ENCODE data around the gene CCDC40. TPM values are rescaled to one million over a fixed set of nuclear protein-coding genes. Genes with fewer than 3 reads are reported as not detected.

Gene CCDC40
- total RNA-seq, 2 donors from 2014 or later, result 2.9 to 13.5 TPM

DNA sequence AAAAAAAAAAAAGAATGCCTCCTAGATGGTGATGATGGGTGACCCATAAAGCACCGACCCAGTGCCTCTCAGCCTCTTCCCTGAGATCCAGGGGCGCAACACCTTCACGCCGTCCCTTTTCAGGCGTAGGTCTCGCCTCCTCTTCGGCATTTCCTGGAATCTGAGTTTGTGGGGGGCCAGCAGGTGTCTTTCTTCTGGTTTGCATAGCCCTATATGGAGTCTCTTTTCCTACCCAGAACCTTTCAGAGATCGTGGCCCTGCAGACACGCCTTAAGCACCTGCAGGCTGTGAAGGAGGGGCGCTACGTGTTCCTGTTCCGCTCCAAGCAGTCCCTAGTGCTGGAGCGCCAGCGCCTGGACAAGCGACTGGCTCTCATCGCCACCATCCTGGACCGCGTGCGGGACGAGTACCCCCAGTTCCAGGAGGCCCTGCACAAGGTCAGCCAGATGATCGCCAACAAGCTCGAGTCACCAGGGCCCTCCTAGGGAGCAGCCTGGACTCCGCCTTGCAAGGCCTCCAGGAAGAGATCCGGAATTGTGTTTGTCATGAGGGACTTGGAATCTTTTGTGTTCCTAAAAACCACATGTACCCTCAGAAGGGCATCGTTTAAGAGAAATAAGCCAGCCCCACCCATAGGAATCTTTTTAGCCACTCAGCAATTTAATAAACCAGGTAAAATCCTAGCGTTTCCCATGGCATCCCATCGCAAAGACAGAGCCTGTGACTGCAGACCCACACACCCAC lies 63.0 kb downstream of the CCDC40 start:
- no peaks in the 10 kb centered on the region for H3K27me3 ChIP-seq
- H3K4me1 ChIP-seq, result peaks cover 10% of the 10 kb centered on the region
- no peaks in the 10 kb centered on the region for H3K36me3 ChIP-seq (replicated peaks in 1 of 2; ENCODE audit: insufficient read depth in 1 of 2, low read depth in 2 of 2)
- H3K4me3 ChIP-seq, result no peak overlapping the region
- no peak for DNase-seq
- no peak for TF ChIP-seq POLR2A (IDR thresholded peaks at IDR 0.05)
- TF ChIP-seq, protein P1, sequence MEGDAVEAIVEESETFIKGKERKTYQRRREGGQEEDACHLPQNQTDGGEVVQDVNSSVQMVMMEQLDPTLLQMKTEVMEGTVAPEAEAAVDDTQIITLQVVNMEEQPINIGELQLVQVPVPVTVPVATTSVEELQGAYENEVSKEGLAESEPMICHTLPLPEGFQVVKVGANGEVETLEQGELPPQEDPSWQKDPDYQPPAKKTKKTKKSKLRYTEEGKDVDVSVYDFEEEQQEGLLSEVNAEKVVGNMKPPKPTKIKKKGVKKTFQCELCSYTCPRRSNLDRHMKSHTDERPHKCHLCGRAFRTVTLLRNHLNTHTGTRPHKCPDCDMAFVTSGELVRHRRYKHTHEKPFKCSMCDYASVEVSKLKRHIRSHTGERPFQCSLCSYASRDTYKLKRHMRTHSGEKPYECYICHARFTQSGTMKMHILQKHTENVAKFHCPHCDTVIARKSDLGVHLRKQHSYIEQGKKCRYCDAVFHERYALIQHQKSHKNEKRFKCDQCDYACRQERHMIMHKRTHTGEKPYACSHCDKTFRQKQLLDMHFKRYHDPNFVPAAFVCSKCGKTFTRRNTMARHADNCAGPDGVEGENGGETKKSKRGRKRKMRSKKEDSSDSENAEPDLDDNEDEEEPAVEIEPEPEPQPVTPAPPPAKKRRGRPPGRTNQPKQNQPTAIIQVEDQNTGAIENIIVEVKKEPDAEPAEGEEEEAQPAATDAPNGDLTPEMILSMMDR (IDR thresholded peaks at IDR 0.05), result no peak
- intact Hi-C loops (cut with DNase I), result loop anchor here (10.0 kb wide), 1 partner anchor 165 kb away; the partner anchor contains the start of gene RNF213
- no peak for ATAC-seq
- 85 to 86% methylated on average over 15 to 27 of the region's 27 CpGs for WGBS, 2 donors
- H3K27ac ChIP-seq, result no peak overlapping the region
- H3K9me3 ChIP-seq, result no peaks in the 10 kb centered on the region

DNA sequence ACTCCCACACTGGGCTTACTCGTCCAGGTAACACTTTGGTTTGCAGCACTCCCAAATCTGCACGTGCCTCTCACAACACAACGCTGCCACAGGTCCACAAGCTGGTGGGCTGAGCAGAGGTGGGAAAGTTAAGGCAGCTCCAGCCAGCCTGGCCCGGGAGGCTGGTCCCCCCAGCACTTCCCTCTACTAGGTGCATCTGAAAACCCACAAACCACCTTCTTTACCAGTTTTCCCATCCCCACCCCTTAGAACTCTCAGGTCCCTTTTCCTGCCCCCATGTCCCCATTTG lies 63.5 kb downstream of the CCDC40 start:
- Histone ChIP-seq H3K36me3 (replicated peaks in 1 of 2; ENCODE audit: insufficient read depth in 1 of 2, low read depth in 2 of 2) (no peaks in the 10 kb centered on the region), H3K9me3 (no peaks in the 10 kb centered on the region), H3K4me1 (peaks cover 10% of the 10 kb centered on the region), H3K4me3 (no peak overlapping the region), H3K27me3 (no peaks in the 10 kb centered on the region), H3K27ac (no peak overlapping the region)
- WGBS, 2 donors, result 73 to 81% methylated on average over 4 of the region's 4 CpGs
- DNase-seq (no peak), ATAC-seq (no peak)
- TF ChIP-seq, protein P1 (IDR thresholded peaks at IDR 0.05), result no peak
- TF ChIP-seq POLR2A (IDR thresholded peaks at IDR 0.05), result no peak
- intact Hi-C loops (cut with DNase I), result no loop called here

DNA sequence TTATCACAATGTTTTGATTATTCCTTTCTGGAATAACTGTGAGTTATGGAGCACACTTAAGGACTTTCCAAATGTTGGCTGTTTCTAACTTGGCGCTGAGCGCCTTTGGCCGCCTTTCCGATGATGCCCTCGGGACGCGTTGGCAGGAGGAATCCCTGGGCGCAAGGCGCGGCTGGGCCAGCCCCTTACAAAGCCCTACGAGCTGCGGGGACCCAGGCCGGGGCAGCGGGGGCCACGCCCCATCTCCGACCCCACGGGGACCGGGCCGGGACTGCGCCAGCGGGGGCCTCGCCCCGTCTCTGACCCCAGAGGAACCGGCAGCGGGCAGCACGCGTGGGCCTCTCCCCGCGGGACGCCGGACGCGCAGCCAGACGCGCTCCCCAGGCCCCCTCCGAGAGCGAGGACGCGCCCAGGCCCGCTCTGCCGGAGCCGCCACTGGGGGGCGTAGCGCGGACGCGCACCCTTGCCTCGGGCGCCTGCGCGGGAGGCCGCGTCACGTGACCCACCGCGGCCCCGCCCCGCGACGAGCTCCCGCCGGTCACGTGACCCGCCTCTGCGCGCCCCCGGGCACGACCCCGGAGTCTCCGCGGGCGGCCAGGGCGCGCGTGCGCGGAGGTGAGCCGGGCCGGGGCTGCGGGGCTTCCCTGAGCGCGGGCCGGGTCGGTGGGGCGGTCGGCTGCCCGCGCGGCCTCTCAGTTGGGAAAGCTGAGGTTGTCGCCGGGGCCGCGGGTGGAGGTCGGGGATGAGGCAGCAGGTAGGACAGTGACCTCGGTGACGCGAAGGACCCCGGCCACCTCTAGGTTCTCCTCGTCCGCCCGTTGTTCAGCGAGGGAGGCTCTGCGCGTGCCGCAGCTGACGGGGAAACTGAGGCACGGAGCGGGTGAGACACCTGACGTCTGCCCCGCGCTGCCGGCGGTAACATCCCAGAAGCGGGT lies 64.8 kb downstream of the CCDC40 start, which contains the start of gene GAA:
Gene GAA (plus strand): TSS at position 571 of the 935 bp plus-strand sequence. CDS start 3,006 bp downstream, outside the sequence.
- TF ChIP-seq, protein P1 (IDR thresholded peaks at IDR 0.05), result peak; percentile 40 to 98 (median 90)
- TF ChIP-seq POLR2A (IDR thresholded peaks at IDR 0.05), result peak; percentile 52 to 55 (median 54)
- Histone ChIP-seq H3K4me1 (peaks cover 10% of the 10 kb centered on the region), H3K9me3 (no peaks in the 10 kb centered on the region), H3K36me3 (replicated peaks in 1 of 2; ENCODE audit: insufficient read depth in 1 of 2, low read depth in 2 of 2) (no peaks in the 10 kb centered on the region), H3K4me3 (peak within 1 kb of the TSS; percentile 82 to 90), H3K27ac (peak within 1 kb of the TSS; percentile 65 to 87 (median 73)), H3K27me3 (no peaks in the 10 kb centered on the region)
- intact Hi-C loops (cut with DNase I), result no loop called here
- ATAC-seq, result peak; percentile 93
- 0% methylated on average over 9 to 76 of the region's 114 CpGs for WGBS, 2 donors
- peak; percentile 81 to 87 (median 85) for DNase-seq

DNA sequence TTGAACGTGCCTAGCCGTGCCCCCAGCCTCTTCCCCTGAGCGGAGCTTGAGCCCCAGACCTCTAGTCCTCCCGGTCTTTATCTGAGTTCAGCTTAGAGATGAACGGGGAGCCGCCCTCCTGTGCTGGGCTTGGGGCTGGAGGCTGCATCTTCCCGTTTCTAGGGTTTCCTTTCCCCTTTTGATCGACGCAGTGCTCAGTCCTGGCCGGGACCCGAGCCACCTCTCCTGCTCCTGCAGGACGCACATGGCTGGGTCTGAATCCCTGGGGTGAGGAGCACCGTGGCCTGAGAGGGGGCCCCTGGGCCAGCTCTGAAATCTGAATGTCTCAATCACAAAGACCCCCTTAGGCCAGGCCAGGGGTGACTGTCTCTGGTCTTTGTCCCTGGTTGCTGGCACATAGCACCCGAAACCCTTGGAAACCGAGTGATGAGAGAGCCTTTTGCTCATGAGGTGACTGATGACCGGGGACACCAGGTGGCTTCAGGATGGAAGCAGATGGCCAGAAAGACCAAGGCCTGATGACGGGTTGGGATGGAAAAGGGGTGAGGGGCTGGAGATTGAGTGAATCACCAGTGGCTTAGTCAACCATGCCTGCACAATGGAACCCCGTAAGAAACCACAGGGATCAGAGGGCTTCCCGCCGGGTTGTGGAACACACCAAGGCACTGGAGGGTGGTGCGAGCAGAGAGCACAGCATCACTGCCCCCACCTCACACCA lies 65.7 kb downstream of the CCDC40 start:
- H3K9me3 ChIP-seq, result no peaks in the 10 kb centered on the region
- peak overlapping the region; percentile 82 to 90 for H3K4me3 ChIP-seq
- no peaks in the 10 kb centered on the region for H3K27me3 ChIP-seq
- WGBS, 2 donors, result 33 to 62% methylated on average over 12 to 21 of the region's 21 CpGs
- no peak for TF ChIP-seq POLR2A (IDR thresholded peaks at IDR 0.05)
- TF ChIP-seq, protein P1 (IDR thresholded peaks at IDR 0.05), result no peak
- H3K36me3 ChIP-seq (replicated peaks in 1 of 2; ENCODE audit: insufficient read depth in 1 of 2, low read depth in 2 of 2), result no peaks in the 10 kb centered on the region
- intact Hi-C loops (cut with DNase I), result no loop called here
- peaks cover 10% of the 10 kb centered on the region for H3K4me1 ChIP-seq
- DNase-seq, result peak in 2 of 4 donors; percentile 16
- peak overlapping the region; percentile 65 to 87 (median 73) for H3K27ac ChIP-seq
- ATAC-seq, result peak; percentile 7

Measured in body of pancreas (tissue), 4 donors.